ENCODE measurements around the gene FOSB.

Gene FOSB

DNA sequence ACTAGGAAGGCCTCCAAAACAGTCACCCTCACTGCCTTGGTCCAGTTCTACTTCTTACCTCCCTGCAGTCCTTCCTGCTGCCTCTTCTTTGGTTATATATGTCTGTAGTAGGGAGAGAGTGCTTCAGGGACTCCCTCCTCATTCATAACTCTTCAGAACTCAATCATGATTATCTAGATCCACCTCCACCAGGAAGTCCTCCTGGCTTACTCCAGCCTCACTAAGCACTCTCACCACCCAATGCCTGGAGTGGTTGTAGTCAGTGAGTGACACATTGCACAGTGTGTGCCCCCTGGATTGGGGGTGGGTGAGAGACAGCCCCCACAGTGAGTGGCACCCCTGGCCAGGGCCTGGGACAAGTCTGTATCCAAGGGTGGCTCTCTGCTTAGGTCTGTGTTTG is 10.0 kb upstream of the FOSB start:
- TF ChIP-seq, protein P1, sequence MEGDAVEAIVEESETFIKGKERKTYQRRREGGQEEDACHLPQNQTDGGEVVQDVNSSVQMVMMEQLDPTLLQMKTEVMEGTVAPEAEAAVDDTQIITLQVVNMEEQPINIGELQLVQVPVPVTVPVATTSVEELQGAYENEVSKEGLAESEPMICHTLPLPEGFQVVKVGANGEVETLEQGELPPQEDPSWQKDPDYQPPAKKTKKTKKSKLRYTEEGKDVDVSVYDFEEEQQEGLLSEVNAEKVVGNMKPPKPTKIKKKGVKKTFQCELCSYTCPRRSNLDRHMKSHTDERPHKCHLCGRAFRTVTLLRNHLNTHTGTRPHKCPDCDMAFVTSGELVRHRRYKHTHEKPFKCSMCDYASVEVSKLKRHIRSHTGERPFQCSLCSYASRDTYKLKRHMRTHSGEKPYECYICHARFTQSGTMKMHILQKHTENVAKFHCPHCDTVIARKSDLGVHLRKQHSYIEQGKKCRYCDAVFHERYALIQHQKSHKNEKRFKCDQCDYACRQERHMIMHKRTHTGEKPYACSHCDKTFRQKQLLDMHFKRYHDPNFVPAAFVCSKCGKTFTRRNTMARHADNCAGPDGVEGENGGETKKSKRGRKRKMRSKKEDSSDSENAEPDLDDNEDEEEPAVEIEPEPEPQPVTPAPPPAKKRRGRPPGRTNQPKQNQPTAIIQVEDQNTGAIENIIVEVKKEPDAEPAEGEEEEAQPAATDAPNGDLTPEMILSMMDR (conservative IDR thresholded peaks at IDR 0.05; ENCODE audit: low read depth, low read length) = no peak
- H3K4me3 ChIP-seq (ENCODE audit: low read depth, low read length) = no peak overlapping the region
- no peak for DNase-seq (ENCODE audit: low read depth)

DNA sequence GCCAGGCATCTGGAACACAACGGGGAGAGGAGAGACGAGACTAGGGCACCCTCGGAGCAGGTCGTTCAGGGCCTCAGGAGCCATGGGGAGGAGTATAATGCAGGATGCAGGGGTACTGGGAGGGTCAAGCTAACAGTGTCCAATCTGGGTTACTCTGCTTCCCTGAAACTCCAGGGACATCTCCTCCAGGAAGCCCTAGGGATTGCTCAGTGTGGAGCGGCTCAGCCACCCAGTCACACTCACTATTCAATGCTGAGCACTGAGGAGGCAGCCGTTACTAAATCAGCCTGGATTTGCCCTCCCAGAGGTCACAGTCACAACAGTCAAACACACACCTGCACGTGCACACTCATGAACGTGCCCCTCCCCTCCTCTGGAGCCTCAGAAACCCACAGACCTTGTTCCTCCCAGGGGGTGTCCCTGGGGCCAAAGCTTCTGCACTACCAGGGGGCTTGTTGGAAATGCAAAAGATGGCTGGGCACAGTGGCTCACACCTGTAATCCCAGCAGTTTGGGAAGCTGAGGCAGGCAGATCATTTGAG is 6.9 kb upstream of the FOSB start:
- DNase-seq (ENCODE audit: low read depth) = no peak

DNA sequence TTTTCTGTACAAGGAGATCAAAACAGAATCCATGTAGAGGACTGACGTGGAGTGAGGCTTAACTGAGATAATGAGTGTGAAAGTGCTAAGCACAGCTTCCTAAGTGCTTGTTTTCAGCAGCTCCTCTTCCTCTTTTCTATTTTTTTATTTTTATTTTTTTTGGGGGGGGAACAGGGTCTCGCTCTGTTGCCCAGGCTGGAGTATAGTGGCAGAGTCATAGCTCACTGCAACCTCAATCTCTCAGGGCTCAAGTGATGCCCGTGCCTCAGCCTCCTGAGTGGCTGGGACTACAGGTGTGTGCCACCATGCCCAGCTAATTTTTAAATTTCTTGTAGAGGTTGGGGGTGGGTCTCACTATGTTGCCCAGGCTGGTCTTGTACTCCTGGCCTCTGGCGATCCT is 5.6 kb upstream of the FOSB start:
- H3K4me3 ChIP-seq (ENCODE audit: low read depth, low read length) = no peak overlapping the region

More for the DNA sequence above, 6.9 kb upstream of the FOSB start:
- H3K4me3 ChIP-seq (ENCODE audit: low read depth, low read length) = no peak overlapping the region
- TF ChIP-seq, protein P1 (conservative IDR thresholded peaks at IDR 0.05; ENCODE audit: low read depth, low read length) = no peak

DNA sequence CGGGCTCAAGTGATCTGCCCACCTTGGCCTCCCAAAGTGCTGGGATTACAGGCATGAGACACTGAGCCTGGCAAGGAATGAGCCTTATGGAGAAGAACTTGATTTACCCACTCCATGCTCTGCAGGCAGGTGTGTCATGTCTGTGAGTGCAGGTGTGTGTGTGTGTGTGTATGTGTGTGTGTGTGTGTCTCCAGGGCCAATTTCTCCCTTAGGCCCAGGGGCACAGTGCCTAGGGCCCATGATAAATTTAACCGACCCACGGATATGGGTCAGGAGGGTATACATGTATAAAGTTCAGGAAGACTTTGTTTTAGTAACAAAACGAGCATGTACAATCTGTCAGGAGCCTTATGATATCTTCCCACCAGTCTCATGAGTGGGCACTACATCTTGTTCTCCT is 4.6 kb upstream of the FOSB start:
- no peak for DNase-seq (ENCODE audit: low read depth)
- no peak overlapping the region for H3K4me3 ChIP-seq (ENCODE audit: low read depth, low read length)
- TF ChIP-seq, protein P1 (conservative IDR thresholded peaks at IDR 0.05; ENCODE audit: low read depth, low read length) = no peak

More for the DNA sequence above, 5.6 kb upstream of the FOSB start:
- TF ChIP-seq, protein P1 (conservative IDR thresholded peaks at IDR 0.05; ENCODE audit: low read depth, low read length) = no peak
- DNase-seq (ENCODE audit: low read depth) = no peak

DNA sequence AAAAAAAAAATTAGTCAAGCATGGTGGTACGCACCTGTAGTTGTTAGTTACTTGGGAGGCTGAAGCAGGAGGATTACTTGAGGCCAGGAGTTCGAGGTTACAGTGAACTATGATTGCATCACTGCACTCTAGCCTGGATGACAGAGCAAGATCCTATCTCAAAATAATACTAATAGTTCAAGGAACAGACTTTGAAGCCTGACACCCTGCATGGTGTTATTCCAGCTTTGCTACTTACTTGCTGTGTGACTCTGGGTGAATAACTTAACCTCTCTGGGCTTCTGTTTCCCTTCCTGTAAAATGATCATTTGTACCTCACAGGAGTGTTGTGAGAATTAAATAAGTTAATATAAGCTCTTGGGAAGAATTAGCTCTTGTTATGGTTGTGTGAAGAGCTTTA is 3.5 kb upstream of the FOSB start:
- H3K4me3 ChIP-seq (ENCODE audit: low read depth, low read length) = no peak overlapping the region
- DNase-seq (ENCODE audit: low read depth) = no peak
- TF ChIP-seq, protein P1 (conservative IDR thresholded peaks at IDR 0.05; ENCODE audit: low read depth, low read length) = no peak

DNA sequence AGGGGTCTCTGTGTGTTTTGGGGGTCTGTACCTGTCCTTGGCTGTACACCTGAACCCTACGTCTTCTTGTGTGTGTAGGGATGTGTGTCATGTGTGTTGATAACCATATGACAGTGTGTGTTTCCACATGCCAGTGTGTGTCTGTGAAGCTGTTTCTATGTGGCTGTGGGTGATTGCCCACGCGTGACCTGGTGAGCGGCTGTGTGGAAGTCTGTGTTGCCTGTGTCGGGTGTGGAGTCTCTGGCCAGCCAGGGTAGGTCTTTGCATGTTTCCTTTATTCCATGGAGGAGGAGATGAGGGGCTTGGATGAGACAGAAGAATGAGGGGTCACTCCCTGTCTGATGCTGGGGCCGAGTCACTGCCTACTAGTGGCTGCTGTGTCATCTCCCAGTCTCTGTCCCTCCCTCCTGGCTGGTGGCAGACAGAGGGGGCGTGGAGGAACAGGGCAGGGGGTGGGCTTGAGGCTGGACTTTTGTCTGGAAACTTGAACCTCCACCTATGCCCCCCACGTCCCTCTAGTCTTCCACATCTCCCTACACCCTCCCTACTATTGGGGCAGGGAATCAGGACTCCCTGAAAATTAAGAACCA is 2.8 kb upstream of the FOSB start:
- TF ChIP-seq, protein P1 (conservative IDR thresholded peaks at IDR 0.05; ENCODE audit: low read depth, low read length) = no peak
- no peak for DNase-seq (ENCODE audit: low read depth)
- H3K4me3 ChIP-seq (ENCODE audit: low read depth, low read length) = no peak overlapping the region

DNA sequence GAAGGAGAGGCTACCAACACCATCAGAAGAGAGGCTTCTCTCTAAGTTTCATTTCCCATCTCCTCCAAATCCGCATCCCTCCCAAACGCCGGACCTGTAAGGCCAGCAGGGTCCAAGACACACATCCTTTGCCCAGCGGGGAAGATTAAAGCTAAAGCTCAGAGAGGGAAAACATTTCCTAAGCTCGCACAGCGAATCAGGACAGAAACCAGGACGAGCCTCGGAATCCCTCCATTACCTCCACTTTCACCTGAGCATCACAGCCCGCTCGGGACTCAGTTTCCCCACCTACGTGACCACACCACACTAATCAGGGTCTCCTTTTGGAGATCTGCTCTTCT is 711 bp upstream of the FOSB start:
- H3K4me3 ChIP-seq (ENCODE audit: low read depth, low read length) = peak overlapping the region; percentile 92
- DNase-seq (ENCODE audit: low read depth) = no peak
- TF ChIP-seq, protein P1 (conservative IDR thresholded peaks at IDR 0.05; ENCODE audit: low read depth, low read length) = no peak
